NT2/D1 (cell line): ENCODE measurements around the gene PLEKHG5.
"Not testable (repeated sequence)": the region's sequence is repeated elsewhere in the genome, so short reads cannot be mapped to it uniquely, and the experiment has no call there.

ENCODE experiments used
- DNase-seq: peaks from one replicate; pipeline ENCODE4 v3.0.0-alpha.2; 2011; ENCODE audit warnings: low read depth, low spot score
- H3K27me3 ChIP-seq: 2 replicates; pipeline ENCODE4 v1.6.0; 2011; ENCODE audit warnings: mild to moderate bottlenecking; ENCODE audit not compliant: insufficient read length, insufficient read depth
- H3K36me3 ChIP-seq: 2 replicates; pipeline ENCODE4 v1.6.1; 2011; ENCODE audit warnings: mild to moderate bottlenecking, low read length, mixed read lengths; ENCODE audit not compliant: insufficient read depth, insufficient read length
- H3K4me1 ChIP-seq: 2 replicates; pipeline ENCODE4 v1.5.1; 2011; ENCODE audit not compliant: insufficient read depth, insufficient read length
- H3K4me3 ChIP-seq: 2 replicates; pipeline ENCODE4 v1.5.1; 2011; ENCODE audit warnings: low read depth; ENCODE audit not compliant: insufficient read length
- H3K9ac ChIP-seq: 2 replicates; pipeline ENCODE4 v1.6.0; 2011; ENCODE audit warnings: low read depth; ENCODE audit not compliant: insufficient read length
- H3K9me3 ChIP-seq: 2 replicates; pipeline ENCODE4 v1.5.1; 2011; ENCODE audit warnings: mild to moderate bottlenecking, low read length; ENCODE audit not compliant: insufficient read depth
- SUZ12 ChIP-seq: IDR thresholded peaks from 2 replicates; pipeline ENCODE4 v1.6.1; 2011; ENCODE audit not compliant: insufficient read length, insufficient read depth; ENCODE audit errors: extremely low read depth
- YY1 ChIP-seq: IDR thresholded peaks from 2 replicates; pipeline ENCODE4 v1.6.1; 2011; ENCODE audit not compliant: insufficient read length, insufficient read depth
- ZNF274 ChIP-seq: IDR thresholded peaks from 2 replicates; pipeline ENCODE4 v1.6.1; 2011; ENCODE audit warnings: mild to moderate bottlenecking, low read depth, low read length

Gene PLEKHG5

GRCh38 chr1:6495041-6495441 lies 3.6 kb upstream of the PLEKHG5 start:
- no peak overlapping the region for H3K9ac ChIP-seq
- H3K9me3 ChIP-seq: no peaks in the 10 kb centered on the region
- no peak overlapping the region for H3K4me3 ChIP-seq
- TF ChIP-seq YY1 (no peak), ZNF274 (no peak), SUZ12 (no peak)
- H3K27me3 ChIP-seq: no peaks in the 10 kb centered on the region
- no peak for DNase-seq
- H3K36me3 ChIP-seq: no peaks in the 10 kb centered on the region
- H3K4me1 ChIP-seq: peaks cover 22% of the 10 kb centered on the region

GRCh38 chr1:6494627-6495026 lies 3.2 kb upstream of the PLEKHG5 start:
- no peak for DNase-seq
- TF ChIP-seq SUZ12 (no peak), ZNF274 (no peak), YY1 (no peak)
- H3K9ac ChIP-seq: no peak overlapping the region
- H3K4me1 ChIP-seq: peaks cover 24% of the 10 kb centered on the region
- no peak overlapping the region for H3K4me3 ChIP-seq
- no peaks in the 10 kb centered on the region for H3K27me3 ChIP-seq
- no peaks in the 10 kb centered on the region for H3K36me3 ChIP-seq
- no peaks in the 10 kb centered on the region for H3K9me3 ChIP-seq

- not testable (repeated sequence) for H3K27me3 ChIP-seq, H3K9me3 ChIP-seq, H3K36me3 ChIP-seq, H3K4me3 ChIP-seq, DNase-seq, H3K9ac ChIP-seq
- peaks cover 28% of the 10 kb centered on the region for H3K4me1 ChIP-seq
Observed at GRCh38 chr1:6493834-6494223, 2.4 kb upstream of the PLEKHG5 start.

- no peak for DNase-seq
- H3K36me3 ChIP-seq: no peaks in the 10 kb centered on the region
- no peaks in the 10 kb centered on the region for H3K9me3 ChIP-seq
- H3K9ac ChIP-seq: peak overlapping the region; percentile 91
- TF ChIP-seq ZNF274 (no peak), SUZ12 (no peak), YY1 (no peak)
- no peak overlapping the region for H3K4me3 ChIP-seq
- no peaks in the 10 kb centered on the region for H3K27me3 ChIP-seq
- H3K4me1 ChIP-seq: peaks cover 27% of the 10 kb centered on the region
Observed at GRCh38 chr1:6491966-6492365, 499 bp upstream of the PLEKHG5 start.

- Histone ChIP-seq H3K9me3 (no peaks in the 10 kb centered on the region), H3K4me3 (peak overlapping the region; percentile 79), H3K27me3 (no peaks in the 10 kb centered on the region), H3K4me1 (peaks cover 30% of the 10 kb centered on the region), H3K9ac (peak overlapping the region; percentile 91), H3K36me3 (no peaks in the 10 kb centered on the region)
- DNase-seq: no peak
- no peak for TF ChIP-seq YY1
- TF ChIP-seq ZNF274: no peak
- TF ChIP-seq SUZ12: no peak
Observed at GRCh38 chr1:6491081-6491449, 402 bp downstream of the PLEKHG5 start.

GRCh38 chr1:6490181-6491080 lies 1.0 kb downstream of the PLEKHG5 start:
- no peak for TF ChIP-seq ZNF274
- no peak for TF ChIP-seq SUZ12
- no peak for TF ChIP-seq YY1
- H3K4me1 ChIP-seq: peaks cover 27% of the 10 kb centered on the region
- peak overlapping the region; percentile 91 for H3K9ac ChIP-seq
- H3K36me3 ChIP-seq: no peaks in the 10 kb centered on the region
- H3K4me3 ChIP-seq: peak overlapping the region; percentile 79
- H3K9me3 ChIP-seq: no peaks in the 10 kb centered on the region
- no peaks in the 10 kb centered on the region for H3K27me3 ChIP-seq
- DNase-seq: peak; percentile 64

GRCh38 chr1:6489799-6490180 lies 1.7 kb downstream of the PLEKHG5 start:
- peak overlapping the region; percentile 91 for H3K9ac ChIP-seq
- no peaks in the 10 kb centered on the region for H3K9me3 ChIP-seq
- peaks cover 26% of the 10 kb centered on the region for H3K4me1 ChIP-seq
- no peaks in the 10 kb centered on the region for H3K36me3 ChIP-seq
- peaks cover 5% of the 10 kb centered on the region for H3K27me3 ChIP-seq
- TF ChIP-seq SUZ12 (no peak), ZNF274 (no peak), YY1 (no peak)
- peak overlapping the region; percentile 79 for H3K4me3 ChIP-seq
- DNase-seq: peak; percentile 43

- peaks cover 9% of the 10 kb centered on the region for H3K27me3 ChIP-seq
- peaks cover 26% of the 10 kb centered on the region for H3K4me1 ChIP-seq
- H3K9me3 ChIP-seq: no peaks in the 10 kb centered on the region
- no peak for TF ChIP-seq SUZ12
- no peak for TF ChIP-seq ZNF274
- no peak for TF ChIP-seq YY1
- no peak overlapping the region for H3K4me3 ChIP-seq
- no peaks in the 10 kb centered on the region for H3K36me3 ChIP-seq
- H3K9ac ChIP-seq: peak overlapping the region; percentile 68
- DNase-seq: no peak
Observed at GRCh38 chr1:6489383-6489765, 2.1 kb downstream of the PLEKHG5 start.
